MCF 10A (cell line): ENCODE data around the gene PSMG2. TPM values are rescaled to one million over a fixed set of nuclear protein-coding genes. Genes with fewer than 3 reads are reported as not detected.

ENCODE experiments used
- BruUV-seq: library from RNA; stranded (reverse); fragments of 400-500 nt; replicated peaks from 2 replicates; lab custom pipeline; 2021; lab: Mats Ljungman, UMichigan
- CTCF ChIA-PET: fragments of 300-600 bp; sonication (Branson Sonifier 250); formaldehyde crosslinking; extraction: SDS; loops from one replicate; lab custom pipeline; 2021; ENCODE audit warnings: antibody characterized with exemption, inconsistent platforms; lab: Yijun Ruan, JAX
- POLR2A ChIA-PET: fragments of 300-600, 350-650 bp; sonication (Branson Sonifier 250); formaldehyde crosslinking; extraction: SDS; loops from one replicate; lab custom pipeline; 2020; ENCODE audit warnings: antibody characterized with exemption, inconsistent platforms; lab: Yijun Ruan, JAX
- DNase-seq: peaks from one replicate; pipeline ENCODE4 v3.0.0-alpha.2; 2018; ENCODE audit not compliant: unreplicated experiment
- H3K27ac Mint-ChIP-seq: one replicate; pipeline ENCODE4 v1.8.0; 2022; ENCODE audit warnings: mild to moderate bottlenecking, low read depth, mixed read lengths; ENCODE audit not compliant: unreplicated experiment
- H3K27me3 Mint-ChIP-seq: one replicate; pipeline ENCODE4 v1.8.0; 2022; ENCODE audit warnings: mixed read lengths; ENCODE audit not compliant: insufficient read depth, unreplicated experiment
- H3K36me3 Mint-ChIP-seq: one replicate; pipeline ENCODE4 v1.8.0; 2022; ENCODE audit warnings: mild to moderate bottlenecking, moderate library complexity, mixed read lengths; ENCODE audit not compliant: insufficient read depth, unreplicated experiment
- H3K4me1 Mint-ChIP-seq: one replicate; pipeline ENCODE4 v1.8.0; 2022; ENCODE audit warnings: mixed read lengths; ENCODE audit not compliant: insufficient read depth, unreplicated experiment
- H3K4me3 Mint-ChIP-seq: one replicate; pipeline ENCODE4 v1.8.0; 2022; ENCODE audit warnings: mild to moderate bottlenecking, moderate library complexity, mixed read lengths; ENCODE audit not compliant: unreplicated experiment
- H3K9me3 Mint-ChIP-seq: one replicate; pipeline ENCODE4 v1.8.0; 2022; ENCODE audit warnings: mixed read lengths; ENCODE audit not compliant: unreplicated experiment
- CTCF ChIP-seq: fragments of 200-600 bp; IDR thresholded peaks from one replicate; pipeline ENCODE4 v1.8.0; 2022; ENCODE audit warnings: antibody characterized with exemption, mild to moderate bottlenecking; ENCODE audit not compliant: unreplicated experiment
- intact Hi-C: fragments of 100-400 bp; cut with micrococcal nuclease; formaldehyde crosslinking; loops from 2 replicates; pipeline ENCODE4 v1.14.1; 2022
- total RNA-seq: library from RNA; stranded (reverse); gene quantifications from 2 replicates; pipeline ENCODE4 v1.2.3, GENCODE V29; 2022

Gene PSMG2
- total RNA-seq, 1 experiment from 2014 or later: 88.6 TPM

- H3K27me3 Mint-ChIP-seq: no peaks in the 10 kb centered on the region
- no peak overlapping the region for H3K4me3 Mint-ChIP-seq
- peaks cover 42% of the 10 kb centered on the region for H3K36me3 Mint-ChIP-seq
- ChIA-PET POLR2A (no interaction called here), CTCF (interaction anchor here (0.9 kb wide), 1 partner anchor 246 kb away, joined by 5 read pairs; no protein-coding TSS in a partner anchor)
- peaks cover 12% of the 10 kb centered on the region for H3K4me1 Mint-ChIP-seq
- TF ChIP-seq CTCF: no peak
- no TSS peak for BruUV-seq
- no peak for DNase-seq
- H3K9me3 Mint-ChIP-seq: no peaks in the 10 kb centered on the region
- no peak overlapping the region for H3K27ac Mint-ChIP-seq
- intact Hi-C loops: no loop called here
Measured at GRCh38 chr18:12689256-12689850, 13.5 kb upstream of the PSMG2 start.

GRCh38 chr18:12692206-12692605 is 10.6 kb upstream of the PSMG2 start:
- H3K27me3 Mint-ChIP-seq: no peaks in the 10 kb centered on the region
- DNase-seq: no peak
- TF ChIP-seq CTCF: no peak
- peaks cover 35% of the 10 kb centered on the region for H3K36me3 Mint-ChIP-seq
- CTCF ChIA-PET: no interaction called here
- intact Hi-C loops: no loop called here
- H3K27ac Mint-ChIP-seq: no peak overlapping the region
- peaks cover 15% of the 10 kb centered on the region for H3K4me1 Mint-ChIP-seq
- H3K9me3 Mint-ChIP-seq: no peaks in the 10 kb centered on the region
- H3K4me3 Mint-ChIP-seq: no peak overlapping the region
- no TSS peak for BruUV-seq
- POLR2A ChIA-PET: interaction anchor here (2.1 kb wide), 1 partner anchor 10 kb away, joined by 11 read pairs; the partner anchor contains the start of genes CEP76 and PSMG2

GRCh38 chr18:12694032-12694431 is 8.8 kb upstream of the PSMG2 start:
- Mint-ChIP-seq H3K36me3 (peaks cover 45% of the 10 kb centered on the region), H3K4me3 (no peak overlapping the region), H3K4me1 (peaks cover 20% of the 10 kb centered on the region), H3K27me3 (no peaks in the 10 kb centered on the region), H3K9me3 (no peaks in the 10 kb centered on the region), H3K27ac (peak overlapping the region; percentile 6)
- BruUV-seq: no TSS peak
- intact Hi-C loops: no loop called here
- POLR2A ChIA-PET: interaction anchor here (0.7 to 1.0 kb wide), 3 partner anchors 271 to 317 kb away, joined by 3 read pairs; partner anchors contain the start of gene AFG3L2
- no peak for TF ChIP-seq CTCF
- DNase-seq: no peak
- CTCF ChIA-PET: interaction anchor here (1.0 to 1.4 kb wide), 2 partner anchors 240 to 302 kb away, joined by 4 to 7 read pairs; no protein-coding TSS in a partner anchor

- Mint-ChIP-seq H3K4me3 (no peak overlapping the region), H3K36me3 (peaks cover 16% of the 10 kb centered on the region), H3K9me3 (no peaks in the 10 kb centered on the region), H3K4me1 (peaks cover 32% of the 10 kb centered on the region), H3K27me3 (no peaks in the 10 kb centered on the region), H3K27ac (no peak overlapping the region)
- intact Hi-C loops: no loop called here
- no peak for TF ChIP-seq CTCF
- POLR2A ChIA-PET: interaction anchor here (1.0 to 1.2 kb wide), 2 partner anchors 32 to 222 kb away, joined by 3 read pairs; no protein-coding TSS in a partner anchor
- no peak for DNase-seq
- CTCF ChIA-PET: interaction anchor here (2.1 kb wide), 1 partner anchor 235 kb away, joined by 10 read pairs; no protein-coding TSS in a partner anchor
- no TSS peak for BruUV-seq
Measured at GRCh38 chr18:12699747-12700146, 3.1 kb upstream of the PSMG2 start.
